HG02943 (cell line): ENCODE results near the gene MAP2K4.
"Not testable (repeated sequence)": the region's sequence is repeated elsewhere in the genome, so short reads cannot be mapped to it uniquely, and the experiment has no call there.

ENCODE experiments used
- ATAC-seq: cut with Tn5 transposase; IDR thresholded peaks from one replicate; pipeline ENCODE4 v1.9.1; 2021; ENCODE audit warnings: mild to moderate bottlenecking, low read depth, moderate library complexity; ENCODE audit not compliant: unreplicated experiment

MAP2K4 gene

DNA sequence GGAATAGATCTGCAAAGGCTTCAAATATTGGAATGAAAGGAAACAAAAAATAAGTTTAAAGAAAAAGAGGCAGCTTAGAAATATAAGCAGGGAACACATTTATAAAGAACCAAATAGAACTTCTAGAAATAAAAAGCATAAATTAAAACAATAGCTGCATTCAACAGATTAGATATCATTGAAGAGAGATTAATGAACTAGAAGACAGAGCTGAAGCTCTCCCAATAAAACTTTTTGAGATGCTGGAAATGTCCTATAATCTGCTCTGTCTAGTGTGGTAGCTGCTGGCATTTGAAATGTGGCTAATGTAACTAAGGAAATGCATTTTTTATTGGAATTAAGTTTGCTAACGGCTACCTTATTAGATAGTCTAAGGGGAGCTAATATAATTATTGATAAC is 115.6 kb downstream of the MAP2K4 start:
- no peak for ATAC-seq

DNA sequence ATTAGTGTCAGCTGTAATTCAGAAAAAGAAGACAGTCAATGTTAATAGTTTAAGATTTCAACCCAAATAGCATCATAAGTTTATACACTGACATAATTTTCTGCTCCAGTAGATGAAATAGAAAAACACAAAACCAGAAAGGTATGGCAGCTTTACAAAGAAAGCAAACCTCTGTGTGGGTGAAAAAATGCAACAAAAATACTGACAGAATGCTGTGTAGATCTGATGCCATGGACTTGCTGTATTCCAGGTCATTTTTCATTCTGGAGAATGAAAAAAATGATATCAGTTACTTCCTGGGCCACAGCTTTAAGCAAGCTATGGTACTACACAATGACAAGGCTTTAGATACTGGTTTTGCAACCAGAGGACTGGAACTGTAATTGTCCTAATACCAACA is 116.0 kb downstream of the MAP2K4 start:
- ATAC-seq, result no peak

DNA sequence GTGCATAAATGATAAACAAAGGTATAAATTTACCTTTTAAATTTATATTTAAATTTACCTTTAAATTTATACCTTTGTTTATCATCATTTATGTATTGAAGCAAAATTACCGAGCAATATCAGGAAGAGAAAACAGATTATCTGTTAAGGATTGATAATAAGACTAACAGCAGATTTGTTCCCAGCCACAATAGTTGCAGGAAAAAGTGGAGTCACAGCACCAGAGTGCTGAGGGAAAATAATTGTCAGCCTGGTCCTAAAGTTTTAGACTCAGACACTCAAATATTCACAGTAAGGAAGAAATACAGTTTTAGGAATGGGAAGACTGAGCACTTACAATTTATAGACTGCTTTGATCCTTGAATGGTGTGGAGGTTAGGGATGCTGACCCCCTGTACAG is 117.2 kb downstream of the MAP2K4 start:
- no peak for ATAC-seq

DNA sequence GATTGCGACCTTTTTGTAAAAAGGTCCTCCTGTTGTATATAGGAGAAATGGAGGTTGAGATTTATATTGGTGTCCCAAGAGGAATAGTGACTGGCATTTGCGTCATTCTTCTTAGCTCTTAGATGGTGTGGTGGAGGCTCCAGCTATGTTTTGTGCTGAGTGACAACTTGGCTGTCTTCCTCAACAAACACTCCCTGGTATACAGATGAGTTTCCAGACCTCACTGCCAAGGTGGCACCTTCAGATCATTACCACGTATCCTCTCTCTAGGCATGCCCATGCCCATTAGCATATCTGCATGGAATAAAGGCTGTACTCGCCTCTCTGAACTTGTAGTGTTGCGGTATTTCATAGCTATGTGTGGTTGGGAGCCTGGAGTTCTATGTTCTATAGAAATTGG is 120.0 kb downstream of the MAP2K4 start:
- no peak for ATAC-seq

DNA sequence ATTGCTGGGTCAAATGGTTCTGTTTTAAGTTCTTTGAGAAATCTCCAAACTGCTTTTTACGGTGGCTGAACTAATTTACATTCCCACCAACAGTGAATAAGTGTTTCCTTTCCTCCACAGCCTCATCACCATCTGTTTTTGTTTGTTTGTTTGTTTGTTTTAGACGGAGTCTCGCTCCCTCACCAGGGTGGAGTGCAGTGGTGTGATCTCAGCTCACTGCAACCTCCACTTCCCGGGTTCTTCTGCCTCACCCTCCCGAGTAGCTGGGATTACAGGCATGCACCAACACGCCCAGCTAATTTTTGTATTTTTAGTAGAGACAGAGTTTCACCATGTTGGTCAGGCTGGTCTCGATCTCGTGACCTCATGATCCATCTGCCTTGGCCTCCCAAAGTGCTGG is 141.5 kb downstream of the MAP2K4 start:
- not testable (repeated sequence) for ATAC-seq

DNA sequence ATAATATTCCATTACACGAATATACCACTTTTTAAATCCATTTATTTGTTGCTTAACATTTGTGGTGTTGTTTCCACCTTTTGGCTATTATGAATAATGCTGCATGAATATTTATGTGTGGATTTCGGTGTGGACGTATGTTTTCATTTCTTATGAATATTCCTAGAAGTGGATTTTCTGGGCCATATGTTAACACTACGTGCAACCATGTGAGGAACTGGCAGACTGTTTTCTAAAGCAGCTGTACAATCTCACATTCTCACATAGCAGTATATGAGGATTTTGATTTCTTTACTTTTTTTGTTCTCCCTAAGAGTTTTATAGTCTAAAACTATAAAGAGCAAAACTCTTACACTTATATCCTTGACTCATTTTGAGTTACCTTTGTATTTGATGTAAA is 143.4 kb downstream of the MAP2K4 start:
- ATAC-seq, result no peak

DNA sequence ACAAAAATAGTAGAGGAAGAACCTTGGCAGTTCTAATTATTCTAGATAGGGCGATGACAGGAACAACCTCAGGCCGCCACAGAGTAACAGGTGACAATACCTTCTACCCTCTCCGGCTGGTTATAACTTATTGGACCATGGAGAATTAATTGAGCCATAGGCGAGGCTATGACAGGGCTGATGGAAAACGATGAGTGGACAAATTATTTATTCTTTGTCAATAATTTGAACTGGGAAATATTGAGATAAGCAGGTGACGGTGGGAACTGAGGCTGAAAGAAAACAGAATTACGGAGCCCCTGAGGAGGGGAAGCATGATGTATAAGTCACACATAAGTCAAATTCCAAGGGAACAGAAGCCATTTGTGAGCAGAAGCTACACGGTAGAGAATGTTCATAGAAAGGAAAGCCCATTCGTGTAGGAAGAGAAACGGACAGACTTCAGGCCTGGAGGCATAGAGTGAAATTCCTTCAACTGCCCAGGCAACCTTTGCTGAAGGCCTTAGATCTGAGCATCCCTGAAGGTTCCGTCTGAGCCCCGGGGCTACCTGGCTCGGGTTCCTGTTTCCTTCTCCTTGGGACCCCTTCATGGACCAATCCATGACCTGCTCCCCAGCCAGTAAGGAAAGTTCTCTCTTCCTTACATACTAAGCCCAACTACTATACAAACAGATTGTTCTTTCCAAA is 158.1 kb downstream of the MAP2K4 start:
- ATAC-seq, result no peak

DNA sequence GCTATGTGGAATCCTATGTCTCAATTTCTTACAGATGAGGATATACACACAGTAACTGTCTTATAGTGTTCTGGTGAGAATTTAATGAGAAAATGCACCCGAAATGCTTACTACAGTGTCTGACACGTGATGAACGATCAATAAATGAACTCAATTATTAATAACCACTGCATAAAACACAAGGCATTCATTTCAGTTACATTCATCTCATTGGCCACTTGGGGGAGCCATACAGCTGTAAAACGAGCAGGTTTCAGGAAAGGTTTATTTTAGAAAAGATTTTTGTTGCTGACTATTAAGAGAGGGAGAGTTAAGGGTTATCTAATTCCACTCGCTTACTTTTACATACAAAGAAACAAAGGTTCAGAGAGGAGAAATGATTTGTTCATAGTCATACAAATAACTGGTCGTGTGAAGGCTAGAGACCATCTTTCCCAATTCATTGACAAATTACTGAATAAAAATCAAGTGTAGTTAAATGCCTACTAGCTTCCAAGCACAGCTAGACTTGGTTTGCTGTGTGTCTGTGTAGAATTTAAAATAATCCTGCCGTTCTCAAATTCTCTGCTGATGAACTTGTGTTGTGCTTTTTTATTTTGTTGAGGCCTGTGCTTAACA is 160.1 kb downstream of the MAP2K4 start:
- no peak for ATAC-seq

DNA sequence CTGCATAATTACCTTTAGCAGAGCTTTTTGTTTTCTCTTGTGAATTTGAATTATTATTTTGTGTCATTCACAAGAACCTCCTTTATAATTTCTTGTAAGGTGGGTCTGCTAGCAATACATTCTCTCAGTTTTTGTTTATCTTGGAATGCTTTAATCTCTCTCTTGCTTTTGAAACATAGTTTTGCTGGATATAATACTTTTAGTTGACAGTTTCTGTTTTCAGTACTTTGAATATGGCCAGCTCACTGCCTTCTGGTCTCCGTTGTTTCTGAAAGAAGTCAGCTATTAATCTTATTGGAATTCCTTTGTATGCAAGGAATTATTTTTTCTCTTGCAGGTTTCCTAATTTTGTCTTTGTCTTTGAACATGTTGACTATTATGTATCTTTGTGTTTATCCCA is 167.0 kb downstream of the MAP2K4 start:
- no peak for ATAC-seq

DNA sequence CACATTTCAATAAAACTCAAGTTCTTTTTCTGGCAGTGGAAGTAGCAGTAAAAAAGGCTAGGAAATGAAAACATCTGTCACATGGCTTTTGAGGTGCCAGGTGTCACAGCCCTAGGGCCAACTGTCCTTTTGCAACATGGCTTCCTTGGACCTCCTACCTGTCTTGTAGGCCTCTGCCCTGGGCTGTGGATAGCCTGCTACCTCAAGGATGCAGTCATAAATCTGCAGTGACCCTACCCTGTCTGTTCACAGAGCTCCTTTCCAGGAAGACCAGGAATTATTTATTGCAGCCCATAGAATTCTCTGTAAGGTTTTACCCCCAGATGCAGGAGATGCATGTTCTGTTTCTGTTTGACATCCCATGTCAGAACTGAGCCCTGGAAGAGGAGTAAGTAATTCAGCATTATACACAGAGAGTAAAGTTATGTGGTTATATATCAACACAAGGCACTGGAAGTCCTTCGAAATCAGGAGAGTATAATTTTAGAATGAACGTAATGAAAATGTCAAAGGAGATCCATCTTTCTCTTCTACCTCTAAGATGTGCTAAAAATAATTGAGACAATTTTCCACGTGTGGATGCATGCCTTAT is 172.6 kb downstream of the MAP2K4 start:
- ATAC-seq, result no peak
